ENCODE measurements around the gene CACNA2D4. TPM values are rescaled to one million over a fixed set of nuclear protein-coding genes. Genes with fewer than 3 reads are reported as not detected.
A peak's percentile ranks its signal among the peaks of the same experiment; 100 is the strongest.

Gene CACNA2D4
- total and polyA plus RNA-seq, 2 of the 13 experiments (the other 11 are each of a cell fraction or from before 2014, with no cell fraction given): 14.2 to 136 TPM

DNA sequence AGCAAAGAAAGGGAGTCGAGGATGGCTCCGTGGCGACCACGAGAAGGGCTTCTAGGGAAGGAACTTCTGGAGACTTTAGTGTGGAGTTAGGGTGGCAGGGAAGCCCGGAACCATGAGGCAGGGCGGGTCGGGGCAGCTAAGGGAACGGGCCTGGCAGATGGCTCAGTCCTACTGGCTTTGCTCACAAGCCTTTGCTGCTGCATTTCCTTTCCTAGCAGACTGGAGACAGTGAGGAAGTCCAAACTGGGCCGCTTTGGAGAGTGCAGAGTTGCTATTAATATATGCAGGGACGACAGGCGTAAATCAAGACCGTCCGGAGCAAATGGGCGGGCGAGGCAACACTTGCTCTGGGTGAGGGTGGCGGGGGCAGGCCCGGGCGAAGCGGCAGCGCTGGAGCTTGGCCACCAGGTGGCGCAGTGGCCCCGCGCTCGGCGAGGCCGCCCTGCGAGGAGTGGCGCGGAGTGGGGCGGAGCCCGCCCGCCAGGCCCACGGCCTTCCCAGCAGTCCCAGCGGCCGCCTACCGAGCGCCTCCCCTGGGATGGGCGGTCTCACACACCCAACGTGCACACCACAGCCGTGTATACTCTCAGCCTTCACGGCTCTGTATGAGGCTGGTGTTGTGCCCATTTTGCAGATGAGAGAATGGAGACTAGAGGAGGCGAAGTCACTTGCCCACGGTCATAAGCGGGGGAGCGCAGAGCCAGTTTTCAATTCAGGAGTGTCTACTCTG, 122.5 kb downstream of the CACNA2D4 start (continued):
- TF ChIP-seq U2AF2 (IDR thresholded peaks at IDR 0.05; ENCODE audit: low read depth, low read length) (no peak), ERF (CRISPR knock-in tag; IDR thresholded peaks at IDR 0.05) (no peak; the same call in none of the 2 replicates), NCOA2 (CRISPR knock-in tag; IDR thresholded peaks at IDR 0.05) (peak; percentile 16; the same call in 1 of the 2 replicates), DNMT3B (CRISPR knock-in tag; conservative IDR thresholded peaks at IDR 0.05) (no peak), ZNF777 (CRISPR knock-in tag; IDR thresholded peaks at IDR 0.05) (no peak), ZNF292 (CRISPR knock-in tag; IDR thresholded peaks at IDR 0.05; ENCODE audit: borderline replicate concordance, low read depth) (no peak), ZNF724P (CRISPR knock-in tag; IDR thresholded peaks at IDR 0.05; ENCODE audit: borderline replicate concordance) (peak; percentile 88), MYNN (CRISPR knock-in tag; IDR thresholded peaks at IDR 0.05; ENCODE audit: low read depth) (no peak)
- TF ChIP-seq, protein P1, sequence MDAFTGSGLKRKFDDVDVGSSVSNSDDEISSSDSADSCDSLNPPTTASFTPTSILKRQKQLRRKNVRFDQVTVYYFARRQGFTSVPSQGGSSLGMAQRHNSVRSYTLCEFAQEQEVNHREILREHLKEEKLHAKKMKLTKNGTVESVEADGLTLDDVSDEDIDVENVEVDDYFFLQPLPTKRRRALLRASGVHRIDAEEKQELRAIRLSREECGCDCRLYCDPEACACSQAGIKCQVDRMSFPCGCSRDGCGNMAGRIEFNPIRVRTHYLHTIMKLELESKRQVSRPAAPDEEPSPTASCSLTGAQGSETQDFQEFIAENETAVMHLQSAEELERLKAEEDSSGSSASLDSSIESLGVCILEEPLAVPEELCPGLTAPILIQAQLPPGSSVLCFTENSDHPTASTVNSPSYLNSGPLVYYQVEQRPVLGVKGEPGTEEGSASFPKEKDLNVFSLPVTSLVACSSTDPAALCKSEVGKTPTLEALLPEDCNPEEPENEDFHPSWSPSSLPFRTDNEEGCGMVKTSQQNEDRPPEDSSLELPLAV (CRISPR knock-in tag; conservative IDR thresholded peaks at IDR 0.05; ENCODE audit: low read depth): no peak
- TF ChIP-seq, protein P2, sequence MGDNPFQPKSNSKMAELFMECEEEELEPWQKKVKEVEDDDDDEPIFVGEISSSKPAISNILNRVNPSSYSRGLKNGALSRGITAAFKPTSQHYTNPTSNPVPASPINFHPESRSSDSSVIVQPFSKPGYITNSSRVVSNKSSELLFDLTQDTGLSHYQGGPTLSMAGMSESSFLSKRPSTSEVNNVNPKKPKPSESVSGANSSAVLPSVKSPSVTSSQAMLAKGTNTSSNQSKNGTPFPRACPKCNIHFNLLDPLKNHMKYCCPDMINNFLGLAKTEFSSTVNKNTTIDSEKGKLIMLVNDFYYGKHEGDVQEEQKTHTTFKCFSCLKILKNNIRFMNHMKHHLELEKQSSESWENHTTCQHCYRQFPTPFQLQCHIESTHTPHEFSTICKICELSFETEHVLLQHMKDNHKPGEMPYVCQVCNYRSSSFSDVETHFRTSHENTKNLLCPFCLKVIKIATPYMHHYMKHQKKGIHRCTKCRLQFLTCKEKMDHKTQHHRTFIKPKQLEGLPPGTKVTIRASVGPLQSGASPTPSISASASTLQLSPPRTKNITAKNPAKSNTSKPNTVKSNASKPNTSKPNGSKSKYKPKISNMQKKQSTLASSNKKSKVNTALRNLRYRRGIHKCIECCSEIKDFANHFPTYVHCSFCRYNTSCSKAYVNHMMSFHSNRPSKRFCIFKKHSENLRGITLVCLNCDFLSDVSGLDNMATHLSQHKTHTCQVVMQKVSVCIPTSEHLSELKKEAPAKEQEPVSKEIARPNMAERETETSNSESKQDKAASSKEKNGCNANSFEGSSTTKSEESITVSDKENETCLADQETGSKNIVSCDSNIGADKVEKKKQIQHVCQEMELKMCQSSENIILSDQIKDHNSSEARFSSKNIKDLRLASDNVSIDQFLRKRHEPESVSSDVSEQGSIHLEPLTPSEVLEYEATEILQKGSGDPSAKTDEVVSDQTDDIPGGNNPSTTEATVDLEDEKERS (CRISPR knock-in tag; IDR thresholded peaks at IDR 0.05): no peak
- TF ChIP-seq, protein P3, sequence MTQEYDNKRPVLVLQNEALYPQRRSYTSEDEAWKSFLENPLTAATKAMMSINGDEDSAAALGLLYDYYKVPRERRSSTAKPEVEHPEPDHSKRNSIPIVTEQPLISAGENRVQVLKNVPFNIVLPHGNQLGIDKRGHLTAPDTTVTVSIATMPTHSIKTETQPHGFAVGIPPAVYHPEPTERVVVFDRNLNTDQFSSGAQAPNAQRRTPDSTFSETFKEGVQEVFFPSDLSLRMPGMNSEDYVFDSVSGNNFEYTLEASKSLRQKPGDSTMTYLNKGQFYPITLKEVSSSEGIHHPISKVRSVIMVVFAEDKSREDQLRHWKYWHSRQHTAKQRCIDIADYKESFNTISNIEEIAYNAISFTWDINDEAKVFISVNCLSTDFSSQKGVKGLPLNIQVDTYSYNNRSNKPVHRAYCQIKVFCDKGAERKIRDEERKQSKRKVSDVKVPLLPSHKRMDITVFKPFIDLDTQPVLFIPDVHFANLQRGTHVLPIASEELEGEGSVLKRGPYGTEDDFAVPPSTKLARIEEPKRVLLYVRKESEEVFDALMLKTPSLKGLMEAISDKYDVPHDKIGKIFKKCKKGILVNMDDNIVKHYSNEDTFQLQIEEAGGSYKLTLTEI (CRISPR knock-in tag; conservative IDR thresholded peaks at IDR 0.05): no peak
- TF ChIP-seq, protein P4, sequence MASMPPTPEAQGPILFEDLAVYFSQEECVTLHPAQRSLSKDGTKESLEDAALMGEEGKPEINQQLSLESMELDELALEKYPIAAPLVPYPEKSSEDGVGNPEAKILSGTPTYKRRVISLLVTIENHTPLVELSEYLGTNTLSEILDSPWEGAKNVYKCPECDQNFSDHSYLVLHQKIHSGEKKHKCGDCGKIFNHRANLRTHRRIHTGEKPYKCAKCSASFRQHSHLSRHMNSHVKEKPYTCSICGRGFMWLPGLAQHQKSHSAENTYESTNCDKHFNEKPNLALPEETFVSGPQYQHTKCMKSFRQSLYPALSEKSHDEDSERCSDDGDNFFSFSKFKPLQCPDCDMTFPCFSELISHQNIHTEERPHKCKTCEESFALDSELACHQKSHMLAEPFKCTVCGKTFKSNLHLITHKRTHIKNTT (CRISPR knock-in tag; IDR thresholded peaks at IDR 0.05): no peak
- TF ChIP-seq, protein P5, sequence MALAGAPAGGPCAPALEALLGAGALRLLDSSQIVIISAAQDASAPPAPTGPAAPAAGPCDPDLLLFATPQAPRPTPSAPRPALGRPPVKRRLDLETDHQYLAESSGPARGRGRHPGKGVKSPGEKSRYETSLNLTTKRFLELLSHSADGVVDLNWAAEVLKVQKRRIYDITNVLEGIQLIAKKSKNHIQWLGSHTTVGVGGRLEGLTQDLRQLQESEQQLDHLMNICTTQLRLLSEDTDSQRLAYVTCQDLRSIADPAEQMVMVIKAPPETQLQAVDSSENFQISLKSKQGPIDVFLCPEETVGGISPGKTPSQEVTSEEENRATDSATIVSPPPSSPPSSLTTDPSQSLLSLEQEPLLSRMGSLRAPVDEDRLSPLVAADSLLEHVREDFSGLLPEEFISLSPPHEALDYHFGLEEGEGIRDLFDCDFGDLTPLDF (CRISPR knock-in tag; IDR thresholded peaks at IDR 0.05): no peak
